ENCODE measurements around the gene TWIST1. TPM values are rescaled to one million over a fixed set of nuclear protein-coding genes. Genes with fewer than 3 reads are reported as not detected.

TWIST1 gene
- total RNA-seq, 4 donors from 2014 or later: 4.0 to 12.7 (median 10.5) TPM

DNA sequence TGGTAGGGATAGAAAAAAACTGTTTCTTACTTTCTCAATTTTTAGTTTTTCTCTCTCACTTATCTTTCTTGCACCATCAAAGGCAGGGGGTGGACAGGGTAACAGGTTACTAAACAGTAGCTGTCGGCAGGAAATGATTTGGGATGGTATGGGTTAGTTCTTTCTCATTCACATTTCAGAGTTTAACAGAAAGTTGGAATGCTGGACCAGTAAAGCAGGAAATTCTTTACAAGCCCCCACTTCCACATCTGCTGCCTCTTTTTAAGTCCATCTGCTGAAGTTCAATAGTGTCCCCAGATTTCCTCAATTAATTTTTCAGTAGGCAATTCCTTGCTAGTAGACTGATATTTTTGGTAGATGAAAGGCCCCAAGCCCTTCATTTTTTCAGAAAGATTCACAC lies 23.3 kb downstream of the TWIST1 start:
- H3K27ac ChIP-seq: no peak overlapping the region
- H3K4me3 ChIP-seq: no peak overlapping the region
- DNase-seq (ENCODE audit: low spot score in 2 of 2): no peak
- 71% methylated on average over 1 of the region's 1 CpG for WGBS
- H3K27me3 ChIP-seq: no peaks in the 10 kb centered on the region
- H3K4me1 ChIP-seq: no peaks in the 10 kb centered on the region
- no peaks in the 10 kb centered on the region for H3K36me3 ChIP-seq
- TF ChIP-seq, protein P1, sequence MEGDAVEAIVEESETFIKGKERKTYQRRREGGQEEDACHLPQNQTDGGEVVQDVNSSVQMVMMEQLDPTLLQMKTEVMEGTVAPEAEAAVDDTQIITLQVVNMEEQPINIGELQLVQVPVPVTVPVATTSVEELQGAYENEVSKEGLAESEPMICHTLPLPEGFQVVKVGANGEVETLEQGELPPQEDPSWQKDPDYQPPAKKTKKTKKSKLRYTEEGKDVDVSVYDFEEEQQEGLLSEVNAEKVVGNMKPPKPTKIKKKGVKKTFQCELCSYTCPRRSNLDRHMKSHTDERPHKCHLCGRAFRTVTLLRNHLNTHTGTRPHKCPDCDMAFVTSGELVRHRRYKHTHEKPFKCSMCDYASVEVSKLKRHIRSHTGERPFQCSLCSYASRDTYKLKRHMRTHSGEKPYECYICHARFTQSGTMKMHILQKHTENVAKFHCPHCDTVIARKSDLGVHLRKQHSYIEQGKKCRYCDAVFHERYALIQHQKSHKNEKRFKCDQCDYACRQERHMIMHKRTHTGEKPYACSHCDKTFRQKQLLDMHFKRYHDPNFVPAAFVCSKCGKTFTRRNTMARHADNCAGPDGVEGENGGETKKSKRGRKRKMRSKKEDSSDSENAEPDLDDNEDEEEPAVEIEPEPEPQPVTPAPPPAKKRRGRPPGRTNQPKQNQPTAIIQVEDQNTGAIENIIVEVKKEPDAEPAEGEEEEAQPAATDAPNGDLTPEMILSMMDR (IDR thresholded peaks at IDR 0.05): no peak
- TF ChIP-seq POLR2AphosphoS5 (IDR thresholded peaks at IDR 0.05): no peak
- no peak for TF ChIP-seq POLR2A (IDR thresholded peaks at IDR 0.05)
- TF ChIP-seq EP300 (IDR thresholded peaks at IDR 0.05): no peak
- H3K9me3 ChIP-seq: no peaks in the 10 kb centered on the region

DNA sequence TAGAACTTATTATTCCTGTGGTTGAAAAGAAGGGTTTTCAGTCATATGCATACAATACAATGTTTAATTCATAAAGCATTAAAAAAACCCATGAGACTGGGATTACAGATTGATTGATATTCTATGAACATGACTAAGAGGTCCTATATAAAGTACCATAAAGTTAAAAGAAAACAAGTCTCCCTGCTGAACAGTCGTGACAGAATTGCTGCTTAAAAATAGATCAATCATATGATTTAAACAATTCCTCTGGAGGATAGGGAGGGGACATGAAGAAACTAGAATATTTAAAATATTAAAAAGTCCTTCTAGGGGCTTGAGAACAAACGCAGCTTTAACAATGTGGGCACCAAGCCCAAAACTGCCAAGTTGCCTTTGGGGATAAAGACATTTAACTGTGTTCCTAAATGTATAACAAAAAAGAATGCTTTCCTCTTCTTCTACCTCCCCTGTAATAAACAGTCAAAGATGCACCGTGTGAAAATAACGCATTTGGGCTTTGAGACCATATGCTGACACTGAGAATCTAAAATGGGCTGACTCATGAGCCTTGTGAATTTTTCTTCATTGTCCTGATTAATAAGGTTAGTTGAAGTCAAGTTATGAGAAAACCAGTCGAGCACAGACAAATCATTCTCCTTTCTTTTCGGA lies 25.8 kb downstream of the TWIST1 start:
- WGBS: 52% methylated on average over 6 of the region's 6 CpGs
- Histone ChIP-seq H3K9me3 (no peaks in the 10 kb centered on the region), H3K4me3 (no peak overlapping the region), H3K27me3 (no peaks in the 10 kb centered on the region), H3K36me3 (no peaks in the 10 kb centered on the region), H3K4me1 (no peaks in the 10 kb centered on the region), H3K27ac (no peak overlapping the region)
- TF ChIP-seq POLR2AphosphoS5 (IDR thresholded peaks at IDR 0.05): no peak
- TF ChIP-seq EP300 (IDR thresholded peaks at IDR 0.05): no peak
- TF ChIP-seq, protein P1 (IDR thresholded peaks at IDR 0.05): no peak
- no peak for TF ChIP-seq POLR2A (IDR thresholded peaks at IDR 0.05)
- DNase-seq (ENCODE audit: low spot score in 2 of 2): no peak

DNA sequence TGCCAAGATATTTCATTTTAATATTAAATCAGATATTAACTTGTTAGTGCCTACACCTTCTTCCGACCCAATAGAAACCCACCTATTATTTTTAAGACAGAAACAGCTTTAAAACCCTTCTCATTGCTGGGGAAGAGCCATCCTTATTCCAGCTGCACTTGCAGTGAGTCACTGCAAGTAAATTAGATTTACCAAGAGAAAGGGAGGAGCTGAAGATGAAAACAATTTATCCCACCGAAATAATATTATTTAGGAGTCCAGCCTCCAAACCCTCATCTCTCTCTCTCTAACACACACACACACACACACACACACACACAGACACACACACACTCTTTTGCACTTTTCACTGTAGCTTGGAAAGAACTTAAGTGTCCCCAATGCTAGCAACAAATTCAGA lies 26.9 kb downstream of the TWIST1 start:
- no peak for DNase-seq (ENCODE audit: low spot score in 2 of 2)
- Histone ChIP-seq H3K27ac (no peak overlapping the region), H3K27me3 (no peaks in the 10 kb centered on the region), H3K4me3 (no peak overlapping the region), H3K4me1 (no peaks in the 10 kb centered on the region), H3K36me3 (no peaks in the 10 kb centered on the region), H3K9me3 (peaks cover 5% of the 10 kb centered on the region)
- 58% methylated on average over 2 of the region's 2 CpGs for WGBS
- TF ChIP-seq POLR2A (IDR thresholded peaks at IDR 0.05): no peak
- TF ChIP-seq, protein P1 (IDR thresholded peaks at IDR 0.05): no peak
- TF ChIP-seq POLR2AphosphoS5 (IDR thresholded peaks at IDR 0.05): no peak
- TF ChIP-seq EP300 (IDR thresholded peaks at IDR 0.05): no peak

DNA sequence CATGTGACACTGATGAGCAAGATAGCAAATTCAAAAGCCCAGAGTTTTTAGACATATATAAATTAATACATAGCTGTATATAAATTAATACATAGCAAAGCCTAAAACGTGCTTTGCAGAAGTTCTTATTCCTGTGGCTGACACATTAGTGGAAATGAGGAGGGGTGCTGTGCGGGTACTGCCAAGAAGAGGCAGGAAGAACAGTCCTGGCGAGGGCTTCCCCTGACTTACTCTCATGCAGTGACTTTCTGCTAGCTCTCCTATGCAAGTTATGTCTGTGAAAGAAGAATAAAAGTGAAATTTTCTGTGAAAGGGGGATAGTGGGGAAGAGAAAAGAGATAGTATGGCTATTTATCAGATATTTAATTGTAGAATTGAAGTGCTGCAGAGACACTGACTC lies 27.6 kb downstream of the TWIST1 start:
- TF ChIP-seq, protein P1 (IDR thresholded peaks at IDR 0.05): no peak
- TF ChIP-seq EP300 (IDR thresholded peaks at IDR 0.05): no peak
- TF ChIP-seq POLR2A (IDR thresholded peaks at IDR 0.05): no peak
- no peak for TF ChIP-seq POLR2AphosphoS5 (IDR thresholded peaks at IDR 0.05)
- Histone ChIP-seq H3K36me3 (no peaks in the 10 kb centered on the region), H3K27ac (no peak overlapping the region), H3K9me3 (peaks cover 5% of the 10 kb centered on the region), H3K27me3 (no peaks in the 10 kb centered on the region), H3K4me1 (no peaks in the 10 kb centered on the region), H3K4me3 (no peak overlapping the region)
- 44% methylated on average over 3 of the region's 3 CpGs for WGBS
- no peak for DNase-seq (ENCODE audit: low spot score in 2 of 2)

DNA sequence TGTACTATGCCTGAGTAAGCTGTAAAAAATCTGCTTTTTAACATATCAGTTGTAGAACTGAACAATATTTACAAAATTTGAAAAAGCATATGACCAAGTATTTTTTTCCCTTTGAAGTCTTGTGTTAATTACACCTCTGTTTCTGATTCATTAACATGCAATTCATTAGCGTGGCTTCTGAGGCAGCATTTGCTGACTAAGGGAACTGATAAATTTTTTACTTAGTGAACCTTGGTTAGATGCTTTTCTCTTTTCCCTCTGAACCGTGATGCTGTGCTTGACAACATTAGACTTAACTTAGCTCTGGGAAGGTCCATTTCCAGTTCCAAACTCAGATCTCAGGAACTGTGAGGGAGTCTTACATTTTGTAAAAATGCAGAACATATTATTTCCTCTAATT lies 28.1 kb downstream of the TWIST1 start:
- 65% methylated on average over 2 of the region's 2 CpGs for WGBS
- H3K4me3 ChIP-seq: no peak overlapping the region
- DNase-seq (ENCODE audit: low spot score in 2 of 2): no peak
- H3K36me3 ChIP-seq: no peaks in the 10 kb centered on the region
- H3K9me3 ChIP-seq: peaks cover 5% of the 10 kb centered on the region
- H3K27me3 ChIP-seq: no peaks in the 10 kb centered on the region
- H3K27ac ChIP-seq: no peak overlapping the region
- no peaks in the 10 kb centered on the region for H3K4me1 ChIP-seq
- TF ChIP-seq, protein P1 (IDR thresholded peaks at IDR 0.05): no peak
- TF ChIP-seq POLR2AphosphoS5 (IDR thresholded peaks at IDR 0.05): no peak
- no peak for TF ChIP-seq POLR2A (IDR thresholded peaks at IDR 0.05)
- TF ChIP-seq EP300 (IDR thresholded peaks at IDR 0.05): no peak
